HepG2 (cell line): Measurements from ENCODE around the gene GRHL3. TPM values are rescaled to one million over a fixed set of nuclear protein-coding genes. Genes with fewer than 3 reads are reported as not detected.

ENCODE experiments used
- ATAC-seq: fragments of 200-7000 bp; cut with Tn5 transposase; 3 replicates; pipeline ENCODE4 v1.9.1; 2020; ENCODE audit warnings: mild to moderate bottlenecking, moderate library complexity
- BruUV-seq: library from RNA; stranded (reverse); fragments of 400-500 nt; replicated peaks from 2 replicates; lab custom pipeline; 2021; lab: Mats Ljungman, UMichigan
- CTCF ChIA-PET: fragments of 300-600 bp; formaldehyde crosslinking; extraction: SDS; loops from one replicate; lab custom pipeline; 2021; ENCODE audit warnings: low total read pairs, inconsistent platforms, low intra/inter-chr PET ratio; lab: Yijun Ruan, JAX
- POLR2A ChIA-PET: fragments of 350-600 bp; sonication (Branson Sonifier 250); formaldehyde crosslinking; loops from one replicate; lab custom pipeline; 2020; ENCODE audit warnings: antibody characterized with exemption, inconsistent platforms; lab: Yijun Ruan, JAX
- DNase-seq: peaks from one replicate; pipeline ENCODE4 v3.0.0-alpha.2; 2015; ENCODE audit warnings: low spot score
- FAIRE-seq: peaks from 3 replicates; lab custom pipeline; 2011; peaks lifted over from hg19 to GRCh38; lab: Jason Lieb, UNC
- H2AFZ ChIP-seq: one replicate; pipeline ENCODE4 v1.6.1; 2011; ENCODE audit warnings: low read length, inconsistent platforms
- H3K27ac ChIP-seq: fragments of 300-600 bp; 3 replicates; pipeline ENCODE4 v1.8.0; 2011; ENCODE audit warnings: mixed run types, mild to moderate bottlenecking, mixed read lengths, low read length, inconsistent platforms; ENCODE audit not compliant: insufficient read depth; ENCODE audit errors: extremely low read length
- H3K27me3 ChIP-seq, 2 experiments: fragments of 200-600 bp in 1 of 2; 2 replicates in 1 of 2; 3 replicates in 1 of 2; pipeline versions ENCODE4 v1.6.0 to v1.8.0; 2011; ENCODE audit warnings: low read length in 2 of 2, mild to moderate bottlenecking in 2 of 2, moderate library complexity in 2 of 2, inconsistent platforms in 1 of 2; ENCODE audit not compliant: insufficient read depth in 2 of 2, control insufficient read depth in 1 of 2
- H3K36me3 ChIP-seq, 2 experiments: fragments of 200-600 bp in 1 of 2; replicated peaks in 1 of 2; 2 replicates in 1 of 2; 3 replicates in 1 of 2; pipeline versions ENCODE4 v1.5.1 to v1.8.0; 2011; ENCODE audit warnings: low read length in 2 of 2, inconsistent platforms in 1 of 2; ENCODE audit not compliant: insufficient read depth in 2 of 2, control insufficient read depth in 1 of 2
- H3K4me1 ChIP-seq: 2 replicates; pipeline ENCODE4 v1.5.1; 2012; ENCODE audit warnings: low read length, inconsistent platforms; ENCODE audit not compliant: insufficient read depth
- H3K4me2 ChIP-seq: 2 replicates; pipeline ENCODE4 v1.6.0; 2011; ENCODE audit warnings: low read depth, low read length, inconsistent platforms
- H3K4me3 ChIP-seq, 3 experiments: fragments of 200-600 bp in 1 of 3; sonication (generic), shearing (Covaris generic) in 1 of 3; replicated peaks in 1 of 3; 2 replicates each; pipeline ENCODE4 v1.5.1; 2011 to 2016; ENCODE audit warnings: low read length in 3 of 3, inconsistent platforms in 2 of 3, low read depth in 2 of 3, mild to moderate bottlenecking in 2 of 3, control low read depth in 1 of 3, mixed read lengths in 1 of 3; ENCODE audit not compliant: insufficient read depth in 1 of 3
- H3K79me2 ChIP-seq: one replicate; pipeline ENCODE4 v1.6.1; 2011; ENCODE audit warnings: low read length, inconsistent platforms; ENCODE audit not compliant: insufficient read depth
- H3K9ac ChIP-seq: 2 replicates; pipeline ENCODE4 v1.6.0; 2011; ENCODE audit warnings: mild to moderate bottlenecking, low read depth, low read length, inconsistent platforms; ENCODE audit not compliant: insufficient read depth
- H3K9me3 ChIP-seq: 2 replicates; pipeline ENCODE4 v1.5.1; 2012; ENCODE audit warnings: mild to moderate bottlenecking, low read length
- H4K20me1 ChIP-seq: 2 replicates; pipeline ENCODE4 v1.6.0; 2011; ENCODE audit warnings: inconsistent platforms, mild to moderate bottlenecking, low read length, moderate library complexity; ENCODE audit not compliant: insufficient read depth
- BRCA1 ChIP-seq: sonication (generic); formaldehyde crosslinking; IDR thresholded peaks from 2 replicates; pipeline ENCODE4 v1.4.0; 2020; ENCODE audit warnings: missing genetic modification reagents
- GLMP ChIP-seq: sonication (generic); formaldehyde crosslinking; IDR thresholded peaks from 2 replicates; pipeline ENCODE4 v1.9.0; 2021; ENCODE audit warnings: missing genetic modification reagents, mild to moderate bottlenecking, borderline replicate concordance
- NFAT5 ChIP-seq: sonication (generic); formaldehyde crosslinking; IDR thresholded peaks from 2 replicates; pipeline ENCODE4 v1.4.0; 2020; ENCODE audit warnings: missing genetic modification reagents
- ZNF260 ChIP-seq: sonication (generic); formaldehyde crosslinking; IDR thresholded peaks from 2 replicates; pipeline ENCODE4 v1.4.0; 2020; ENCODE audit warnings: missing genetic modification reagents, low read depth, mild to moderate bottlenecking, borderline replicate concordance
- ZNF3 ChIP-seq: IDR thresholded peaks from 2 replicates; pipeline ENCODE4 v1.7.0; 2017; ENCODE audit warnings: inconsistent platforms
- ZNF407 ChIP-seq: sonication (generic); formaldehyde crosslinking; IDR thresholded peaks from one replicate; pipeline ENCODE4 v1.5.1; 2020; ENCODE audit warnings: mild to moderate bottlenecking, missing genetic modification reagents; ENCODE audit errors: not compliant biosample characterization
- ZNF451 ChIP-seq: sonication (generic); formaldehyde crosslinking; IDR thresholded peaks from 2 replicates; pipeline ENCODE4 v1.5.0; 2020; ENCODE audit warnings: mild to moderate bottlenecking, missing genetic modification reagents
- ZNF839 ChIP-seq: sonication (generic); formaldehyde crosslinking; IDR thresholded peaks from 2 replicates; pipeline ENCODE4 v1.4.0; 2020; ENCODE audit warnings: missing genetic modification reagents, mild to moderate bottlenecking, borderline replicate concordance
- ZSCAN29 ChIP-seq: sonication (generic); formaldehyde crosslinking; conservative IDR thresholded peaks from 2 replicates; pipeline ENCODE4 v1.4.0; 2020; ENCODE audit warnings: mild to moderate bottlenecking, missing genetic modification reagents
- WGBS: methylation state at CpG from one replicate; pipeline ENCODE4 v1.1.6; 2017; ENCODE audit warnings: low lambda C conversion rate; 5-methylcytosine and 5-hydroxymethylcytosine counted together
- in situ Hi-C: cut with HindIII; loops from 2 replicates; pipeline ENCODE4 v1.10.0; 2017; ENCODE audit warnings: low pct_unique_long_range_greater_than_20kb; ENCODE audit not compliant: extremely low pct_ligation_motif_present
- intact Hi-C: fragments of 100-400 bp; cut with micrococcal nuclease; formaldehyde crosslinking; loops from one replicate; pipeline ENCODE4 v1.10.0; 2022; ENCODE audit not compliant: unreplicated experiment
- polyA plus RNA-seq, 8 experiments: library from polyadenylated mRNA; depleted of rRNA in 3 of 8; stranded (reverse) in 7 of 8; unstranded in 1 of 8; fragments of >200 nt; fragmentation: Illumina TruSeq in 4 of 8; extraction: Trizol in 4 of 8; gene quantifications; 2 replicates each; pipeline versions ENCODE4 v1.2.1 to v1.2.3, GENCODE V29; 2011 to 2016; ENCODE audit warnings: low read depth in 4 of 8, missing spikeins in 1 of 8, mixed read lengths in 1 of 8; ENCODE audit not compliant: insufficient read depth in 1 of 8
- total RNA-seq, 5 experiments: library from RNA; depleted of rRNA; stranded (reverse); fragments of >200 nt; fragmentation: Illumina TruSeq; extraction: Trizol; gene quantifications; 2 replicates each; pipeline ENCODE4 v1.2.3, GENCODE V29; 2016; ENCODE audit warnings: low read depth in 1 of 5

GRHL3 gene
- total and polyA plus RNA-seq, 2 of the 13 experiments (the other 11 are each of a cell fraction or from before 2014, with no cell fraction given), result not detected

- no peak for DNase-seq
- WGBS, result 38% methylated on average over 1 of the region's 1 CpG
- BruUV-seq, result no TSS peak
- H3K79me2 ChIP-seq, result no peaks in the 10 kb centered on the region
- no peak overlapping the region for H3K27ac ChIP-seq
- intact Hi-C loops, result no loop called here
- CTCF ChIA-PET, result no interaction called here
- in situ Hi-C loops, result no loop called here
- no peak for FAIRE-seq
- peaks cover 0 to 15% of the 10 kb centered on the region in 2 experiments; a peak in 4 of 5 replicates for H3K27me3 ChIP-seq
- H4K20me1 ChIP-seq, result no peaks in the 10 kb centered on the region
- no peak overlapping the region for H3K4me3 ChIP-seq
- H3K9ac ChIP-seq, result no peak overlapping the region
- POLR2A ChIA-PET, result no interaction called here
- no peak overlapping the region for H3K4me2 ChIP-seq
- no peaks in the 10 kb centered on the region for H3K36me3 ChIP-seq
- no peaks in the 10 kb centered on the region for H3K9me3 ChIP-seq
- no peak for ATAC-seq
- H3K4me1 ChIP-seq, result no peaks in the 10 kb centered on the region
- no peak overlapping the region for H2AFZ ChIP-seq
- TF ChIP-seq ZNF839 (CRISPR knock-in tag) (no peak), BRCA1 (no peak), ZNF451 (CRISPR knock-in tag) (no peak), NFAT5 (CRISPR knock-in tag) (no peak), GLMP (no peak), ZSCAN29 (CRISPR knock-in tag) (no peak), ZNF407 (no peak), ZNF3 (no peak), ZNF260 (CRISPR knock-in tag) (no peak)
These were observed 7.4 kb upstream of the GRHL3 start for GRCh38 chr1:24311741-24312140.
